Measurements from ENCODE around the gene PHC3.

GRCh38 chr3:170204023-170204472, 22.5 kb upstream of the PHC3 start:
- TF ChIP-seq POLR2AphosphoS5 (IDR thresholded peaks at IDR 0.05; ENCODE audit: low read depth, low read length): no peak
- no peak for TF ChIP-seq TAF1 (IDR thresholded peaks at IDR 0.05; ENCODE audit: borderline replicate concordance, insufficient read depth, low read length)
- no peak for TF ChIP-seq REST (IDR thresholded peaks at IDR 0.05; ENCODE audit: insufficient read depth in 1 of 2, low read depth in 2 of 2, low read length in 2 of 2)
